IMR-90 (cell line): ENCODE data around the gene ASTN2. TPM values are rescaled to one million over a fixed set of nuclear protein-coding genes. Genes with fewer than 3 reads are reported as not detected.

Source experiments
- ATAC-seq: fragments of 200-7000 bp; cut with Tn5 transposase; 2 replicates; pipeline ENCODE4 v1.9.1; 2020; ENCODE audit warnings: low read depth, mild to moderate bottlenecking, moderate library complexity
- BruUV-seq: library from RNA; stranded (reverse); fragments of 400-500 nt; replicated peaks from 2 replicates; lab custom pipeline; 2021; lab: Mats Ljungman, UMichigan
- CTCF ChIA-PET: fragments of 300-600 bp; formaldehyde crosslinking; extraction: SDS; loops from one replicate; lab custom pipeline; 2021; ENCODE audit warnings: antibody characterized with exemption; lab: Yijun Ruan, JAX
- POLR2A ChIA-PET: fragments of 300-600 bp; sonication (Branson Sonifier 250); formaldehyde crosslinking; loops from one replicate; lab custom pipeline; 2022; ENCODE audit warnings: antibody characterized with exemption; ENCODE audit not compliant: unreplicated experiment; lab: Charles Lee
- DNase-seq: peaks from one replicate; pipeline ENCODE4 v3.0.0; 2013
- H2AFZ ChIP-seq: replicated peaks from 2 replicates; pipeline ENCODE3; 2013; ENCODE audit warnings: low read length, mild to moderate bottlenecking; ENCODE audit not compliant: poor library complexity
- H2AK5ac ChIP-seq: 2 replicates; pipeline ENCODE4 v1.6.1; 2013; ENCODE audit warnings: low read depth, low read length, inconsistent platforms
- H2AK9ac ChIP-seq: replicated peaks from 2 replicates; pipeline ENCODE3; 2013; ENCODE audit warnings: mild to moderate bottlenecking, low read depth, low read length, moderate library complexity; ENCODE audit not compliant: poor library complexity
- H2BK120ac ChIP-seq: 2 replicates; pipeline ENCODE4 v1.6.1; 2013; ENCODE audit warnings: low read depth, low read length, inconsistent platforms
- H2BK15ac ChIP-seq: 3 replicates; pipeline ENCODE4 v1.6.1; 2013; ENCODE audit warnings: low read depth, low read length, inconsistent platforms
- H2BK20ac ChIP-seq: 2 replicates; pipeline ENCODE4 v1.6.1; 2013; ENCODE audit warnings: low read depth, mild to moderate bottlenecking, inconsistent platforms, low read length, moderate library complexity
- H2BK5ac ChIP-seq: 2 replicates; pipeline ENCODE4 v1.6.1; 2013; ENCODE audit warnings: mild to moderate bottlenecking, low read depth, low read length, inconsistent platforms; ENCODE audit not compliant: poor library complexity, severe bottlenecking
- H3K14ac ChIP-seq: replicated peaks from 2 replicates; pipeline ENCODE4 v1.6.1; 2013; ENCODE audit warnings: low read depth, low read length, inconsistent platforms
- H3K18ac ChIP-seq: 2 replicates; pipeline ENCODE4 v1.6.1; 2013; ENCODE audit warnings: low read depth, low read length, control low read depth
- H3K23ac ChIP-seq: 2 replicates; pipeline ENCODE4 v1.6.1; 2013; ENCODE audit warnings: low read depth, low read length, inconsistent platforms
- H3K27ac ChIP-seq: 2 replicates; pipeline ENCODE4 v1.5.1; 2013; ENCODE audit warnings: mild to moderate bottlenecking, control low read depth, low read length; ENCODE audit not compliant: insufficient read depth
- H3K27me3 ChIP-seq: 2 replicates; pipeline ENCODE4 v1.6.1; 2013; ENCODE audit warnings: low read length; ENCODE audit not compliant: control insufficient read depth, insufficient read depth
- H3K36me3 ChIP-seq: 2 replicates; pipeline ENCODE4 v1.6.1; 2013; ENCODE audit warnings: low read length, mixed read lengths; ENCODE audit not compliant: control insufficient read depth, insufficient read depth
- H3K4ac ChIP-seq: 2 replicates; pipeline ENCODE4 v1.6.1; 2013; ENCODE audit warnings: low read depth, low read length, inconsistent platforms
- H3K4me1 ChIP-seq: 2 replicates; pipeline ENCODE4 v1.6.1; 2013; ENCODE audit warnings: low read length, mixed read lengths; ENCODE audit not compliant: control insufficient read depth, insufficient read depth
- H3K4me2 ChIP-seq: 2 replicates; pipeline ENCODE4 v1.6.1; 2013; ENCODE audit warnings: low read depth, mild to moderate bottlenecking, control low read depth, low read length, moderate library complexity
- H3K4me3 ChIP-seq: 2 replicates; pipeline ENCODE4 v1.5.1; 2013; ENCODE audit warnings: low read depth, mild to moderate bottlenecking, control low read depth, low read length, moderate library complexity; ENCODE audit not compliant: insufficient read depth
- H3K56ac ChIP-seq: 2 replicates; pipeline ENCODE4 v1.6.1; 2013; ENCODE audit warnings: low read length, inconsistent platforms; ENCODE audit not compliant: insufficient read depth; ENCODE audit errors: extremely low read depth
- H3K79me1 ChIP-seq, 2 experiments: 2 replicates each; pipeline ENCODE4 v1.6.1; 2013; ENCODE audit warnings: low read length in 2 of 2, inconsistent platforms in 1 of 2, low read depth in 1 of 2
- H3K9ac ChIP-seq: 2 replicates; pipeline ENCODE4 v1.6.1; 2013; ENCODE audit warnings: low read depth, low read length, control low read depth
- H3K9me1 ChIP-seq: 2 replicates; pipeline ENCODE4 v1.6.1; 2013; ENCODE audit warnings: low read length, inconsistent platforms; ENCODE audit not compliant: insufficient read depth
- H3K9me3 ChIP-seq: 2 replicates; pipeline ENCODE4 v1.6.1; 2013; ENCODE audit warnings: low read length; ENCODE audit not compliant: control insufficient read depth, insufficient read depth
- H4K20me1 ChIP-seq: 2 replicates; pipeline ENCODE4 v1.6.1; 2013; ENCODE audit warnings: low read length, inconsistent platforms; ENCODE audit not compliant: insufficient read depth
- H4K5ac ChIP-seq: 2 replicates; pipeline ENCODE4 v1.6.1; 2013; ENCODE audit warnings: mild to moderate bottlenecking, low read depth, low read length, control low read depth
- H4K8ac ChIP-seq, 2 experiments: 2 replicates each; pipeline ENCODE4 v1.6.1; 2013; ENCODE audit warnings: low read depth in 2 of 2, low read length in 2 of 2, control low read depth in 1 of 2, inconsistent platforms in 1 of 2
- H4K91ac ChIP-seq: 2 replicates; pipeline ENCODE4 v1.6.1; 2013; ENCODE audit warnings: low read depth, low read length, inconsistent platforms; ENCODE audit not compliant: insufficient read depth
- MAFK ChIP-seq: IDR thresholded peaks from 2 replicates; pipeline ENCODE4 v1.6.1; 2012; ENCODE audit warnings: low read depth, low read length, improper control_type of control experiment
- MXI1 ChIP-seq: IDR thresholded peaks from 2 replicates; pipeline ENCODE4 v1.6.1; 2012; ENCODE audit warnings: low read depth, mild to moderate bottlenecking, low read length, moderate library complexity, borderline replicate concordance
- POLR2A ChIP-seq: IDR thresholded peaks from 2 replicates; pipeline ENCODE4 v1.6.1; 2012; ENCODE audit warnings: mild to moderate bottlenecking, low read depth, low read length
- RCOR1 ChIP-seq: IDR thresholded peaks from 2 replicates; pipeline ENCODE4 v1.6.1; 2012; ENCODE audit warnings: mild to moderate bottlenecking, low read length, improper control_type of control experiment; ENCODE audit not compliant: insufficient replicate concordance
- SMC3 ChIP-seq: fragments of 150-350 bp; IDR thresholded peaks from 2 replicates; pipeline ENCODE4 v1.6.1; 2016; ENCODE audit warnings: low read depth, mild to moderate bottlenecking, antibody characterized with exemption, low read length, moderate library complexity
- USF2 ChIP-seq: fragments of 150-350 bp; IDR thresholded peaks from 2 replicates; pipeline ENCODE4 v1.6.1; 2017; ENCODE audit warnings: mild to moderate bottlenecking, antibody characterized with exemption, low read length, low read depth
- WGBS, 2 experiments: methylation state at CpG; one replicate each; pipeline versions ENCODE4 v1.1.5 to v1.1.7; 2013; ENCODE audit warnings: missing lambda C conversion rate in 2 of 2; ENCODE audit not compliant: insufficient read length in 1 of 2; ENCODE audit errors: extremely low coverage in 2 of 2; 5-methylcytosine and 5-hydroxymethylcytosine counted together
- dilution Hi-C: fragments of 300-500 bp; cut with HindIII; formaldehyde crosslinking; loops from one replicate; pipeline ENCODE4 v1.14.3; 2018; ENCODE audit warnings: low sequenced_read_pairs; ENCODE audit not compliant: unreplicated experiment
- in situ Hi-C: fragments of 300-500 bp; cut with MboI; formaldehyde crosslinking; loops from 3 replicates; pipeline ENCODE4 v1.14.3; 2019; ENCODE audit warnings: low sequenced_read_pairs, inconsistent platforms, mixed read lengths
- intact Hi-C: fragments of 100-400 bp; cut with micrococcal nuclease; formaldehyde crosslinking; loops from 2 replicates; pipeline ENCODE4 v1.10.0; 2022
- polyA plus RNA-seq, 3 experiments: library from polyadenylated mRNA; depleted of rRNA; stranded (reverse); fragments of >200 nt; gene quantifications; 2 replicates each; pipeline ENCODE4 v1.2.3, GENCODE V29; 2012; ENCODE audit warnings: low replicate concordance in 1 of 3
- total RNA-seq: library from RNA; depleted of rRNA; stranded (reverse); fragments of >200 nt; gene quantifications from 2 replicates; pipeline ENCODE4 v1.2.3, GENCODE V29; 2012
- TF ChIP-seq, protein P1 (sequence below): fragments of 150-350 bp; IDR thresholded peaks from 2 replicates; pipeline ENCODE4 v1.6.1; 2016; ENCODE audit warnings: low read depth, mild to moderate bottlenecking, low read length, moderate library complexity, borderline replicate concordance

The ASTN2 gene
- total and polyA plus RNA-seq, 2 of the 4 experiments (the other 2 are of a cell fraction) = 3.8 to 6.8 TPM

DNA sequence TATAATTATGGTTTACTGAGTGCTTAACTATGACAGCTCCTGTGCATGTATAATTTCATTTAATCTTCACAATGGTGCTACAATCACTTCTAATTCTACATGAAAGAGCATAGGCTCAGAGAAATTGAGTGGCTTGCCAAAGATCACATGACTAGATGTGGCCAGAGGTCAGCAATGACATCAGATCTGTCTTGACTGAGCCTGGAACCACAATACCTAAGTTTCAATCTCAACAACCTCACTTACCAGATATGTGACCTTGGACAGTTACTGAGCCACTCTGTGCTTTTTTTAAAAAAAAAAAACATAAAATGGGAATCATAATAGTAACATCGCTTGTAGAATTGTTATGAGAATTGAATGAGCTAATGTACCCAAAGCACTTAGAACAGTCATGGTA is 597.1 kb downstream of the ASTN2 start:
- no CpG with 5 or more reads among the region's 1 CpG for WGBS, 2 experiments
- H3K27me3 ChIP-seq = no peaks in the 10 kb centered on the region
- no peaks in the 10 kb centered on the region for H3K36me3 ChIP-seq
- no peak overlapping the region for H2BK5ac ChIP-seq
- ATAC-seq = no peak
- H3K9me1 ChIP-seq = no peaks in the 10 kb centered on the region
- H3K9me3 ChIP-seq = no peaks in the 10 kb centered on the region
- no peak overlapping the region for H4K91ac ChIP-seq
- dilution Hi-C loops (no loop called here), in situ Hi-C loops (no loop called here), intact Hi-C loops (no loop called here)
- H3K56ac ChIP-seq = no peak overlapping the region
- no TSS peak for BruUV-seq
- no peaks in the 10 kb centered on the region for H3K4me1 ChIP-seq
- H3K4me2 ChIP-seq = no peak overlapping the region
- H2BK15ac ChIP-seq = no peak overlapping the region
- H2BK120ac ChIP-seq = no peak overlapping the region
- H3K23ac ChIP-seq = no peak overlapping the region
- H3K79me1 ChIP-seq = no peaks in the 10 kb centered on the region
- no peak overlapping the region for H3K4me3 ChIP-seq
- H2AK5ac ChIP-seq = no peak overlapping the region
- H3K9ac ChIP-seq = no peak overlapping the region
- POLR2A ChIA-PET = no interaction called here
- no peak for DNase-seq
- no peak overlapping the region for H2AFZ ChIP-seq
- H2AK9ac ChIP-seq = no peak overlapping the region
- TF ChIP-seq RCOR1 (no peak), MXI1 (no peak), POLR2A (no peak), SMC3 (no peak), USF2 (no peak), MAFK (no peak)
- TF ChIP-seq, protein P1, sequence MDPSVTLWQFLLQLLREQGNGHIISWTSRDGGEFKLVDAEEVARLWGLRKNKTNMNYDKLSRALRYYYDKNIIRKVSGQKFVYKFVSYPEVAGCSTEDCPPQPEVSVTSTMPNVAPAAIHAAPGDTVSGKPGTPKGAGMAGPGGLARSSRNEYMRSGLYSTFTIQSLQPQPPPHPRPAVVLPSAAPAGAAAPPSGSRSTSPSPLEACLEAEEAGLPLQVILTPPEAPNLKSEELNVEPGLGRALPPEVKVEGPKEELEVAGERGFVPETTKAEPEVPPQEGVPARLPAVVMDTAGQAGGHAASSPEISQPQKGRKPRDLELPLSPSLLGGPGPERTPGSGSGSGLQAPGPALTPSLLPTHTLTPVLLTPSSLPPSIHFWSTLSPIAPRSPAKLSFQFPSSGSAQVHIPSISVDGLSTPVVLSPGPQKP = no peak
- no peak overlapping the region for H4K8ac ChIP-seq
- no peak overlapping the region for H4K5ac ChIP-seq
- H3K4ac ChIP-seq = no peak overlapping the region
- no peak overlapping the region for H3K14ac ChIP-seq
- H3K27ac ChIP-seq = no peak overlapping the region
- CTCF ChIA-PET = interaction anchor here (0.5 kb wide), 1 partner anchor 832 kb away, joined by 3 read pairs; no protein-coding TSS in a partner anchor
- H2BK20ac ChIP-seq = no peak overlapping the region
- H3K18ac ChIP-seq = no peak overlapping the region
- H4K20me1 ChIP-seq = no peaks in the 10 kb centered on the region
